ENCODE measurements around the gene IKZF3.
"Not testable (repeated sequence)": the region's sequence is repeated elsewhere in the genome, so short reads cannot be mapped to it uniquely, and the experiment has no call there.

The IKZF3 gene

DNA sequence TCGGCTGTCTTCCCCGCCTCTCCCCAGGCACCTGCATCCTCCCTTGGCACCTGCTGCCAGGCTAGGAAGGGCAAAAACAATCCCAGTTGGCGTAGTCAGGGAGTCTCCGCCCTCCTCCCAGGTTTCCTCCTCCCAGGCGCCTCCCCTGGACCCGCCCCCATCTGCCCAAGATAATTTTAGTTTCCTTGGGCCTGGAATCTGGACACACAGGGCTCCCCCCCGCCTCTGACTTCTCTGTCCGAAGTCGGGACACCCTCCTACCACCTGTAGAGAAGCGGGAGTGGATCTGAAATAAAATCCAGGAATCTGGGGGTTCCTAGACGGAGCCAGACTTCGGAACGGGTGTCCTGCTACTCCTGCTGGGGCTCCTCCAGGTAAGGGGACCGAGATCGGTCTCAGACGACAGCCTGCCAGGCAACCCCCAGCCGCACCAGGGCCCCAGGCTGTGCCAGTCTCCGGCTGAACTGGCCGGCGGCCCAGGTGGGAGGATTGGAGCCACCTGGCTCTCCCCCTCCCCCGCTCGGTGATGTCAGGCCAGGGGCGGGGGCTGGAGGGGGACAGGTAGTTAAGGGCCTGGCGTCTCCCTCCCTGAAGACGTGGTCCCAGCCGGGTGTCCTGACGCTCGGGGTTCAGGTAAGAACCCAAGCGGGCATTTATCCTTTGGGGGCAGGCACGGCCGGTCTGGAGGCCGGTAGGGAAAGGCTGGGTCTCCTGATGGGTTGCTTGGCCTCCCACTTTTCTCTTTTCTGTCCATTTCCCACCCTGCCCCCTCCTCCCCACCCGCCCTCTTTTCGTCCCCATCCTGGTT lies 126.1 kb downstream of the IKZF3 start, which contains the start of gene GRB7:
GRB7 (plus strand) TSS at position 179 of the 808 bp plus-strand sequence. CDS start 4,364 bp downstream, outside the sequence.
- peak; percentile 91 for DNase-seq

DNA sequence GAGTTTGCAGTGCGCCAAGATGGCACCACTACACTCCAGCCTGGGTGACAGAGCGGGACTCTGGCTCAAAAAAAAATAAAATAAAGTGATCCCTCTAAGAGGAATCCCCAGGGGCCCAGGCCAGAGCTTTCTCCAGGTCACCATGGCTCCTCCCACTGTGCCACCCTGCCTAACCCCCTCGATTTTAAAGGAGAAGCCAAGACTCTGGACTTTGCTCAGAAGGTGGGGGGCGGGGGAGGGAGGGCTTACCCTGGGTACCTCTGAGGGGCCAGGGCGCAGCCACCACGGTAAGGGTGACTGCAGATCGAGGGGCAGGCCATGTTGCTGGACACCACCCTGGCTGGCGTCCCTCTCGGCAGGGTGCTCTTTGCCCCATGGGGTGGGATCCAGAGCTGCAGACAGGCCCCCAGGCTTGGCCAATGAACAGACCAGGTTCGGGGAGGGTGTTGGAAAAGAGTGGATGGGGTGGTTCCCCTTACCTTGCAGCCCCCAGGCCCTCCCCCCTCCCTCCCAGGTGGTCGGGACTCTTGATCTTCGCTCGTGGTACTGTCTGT lies 126.8 kb downstream of the IKZF3 start:
- no peak for DNase-seq

DNA sequence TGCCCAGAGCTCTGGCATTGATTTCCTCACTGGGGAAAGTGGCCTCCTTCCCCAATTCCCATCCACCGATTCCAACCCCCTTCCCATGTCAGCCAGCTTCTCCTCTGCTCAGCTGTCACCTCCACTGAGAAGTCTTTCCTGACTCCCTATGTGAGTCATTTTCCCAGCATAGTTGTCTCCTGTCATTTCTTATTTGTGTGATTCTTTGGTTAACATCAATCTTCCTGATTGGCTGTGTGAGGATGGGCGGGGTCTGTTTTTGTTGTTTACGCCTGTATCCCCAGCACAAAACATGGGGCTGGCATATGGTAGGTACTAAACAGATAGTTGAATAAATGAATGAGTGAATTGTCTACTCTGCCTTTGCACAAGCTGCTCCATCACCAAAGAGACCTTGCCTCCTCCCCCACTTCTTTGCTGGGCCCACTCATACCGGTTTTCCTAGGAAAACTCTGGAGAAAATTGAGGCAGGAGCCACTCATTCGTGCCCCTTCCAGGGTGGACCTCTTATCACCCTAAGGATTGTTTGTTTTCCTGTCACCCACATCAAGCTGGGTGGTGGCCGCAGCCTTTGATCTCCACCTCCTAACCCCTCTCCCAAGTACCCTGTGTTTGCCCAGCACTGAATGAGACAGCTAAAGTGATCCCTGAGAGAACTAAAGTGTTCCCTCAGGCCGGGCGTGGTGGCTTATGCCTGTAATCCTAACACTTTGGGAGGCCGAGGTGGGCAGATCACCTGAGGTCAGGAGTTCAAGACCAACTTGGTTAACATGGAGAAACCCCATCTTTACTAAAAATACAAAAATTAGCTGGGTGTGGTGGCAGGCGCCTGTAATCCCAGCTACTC lies 127.6 kb downstream of the IKZF3 start:
- DNase-seq: peak; percentile 32

DNA sequence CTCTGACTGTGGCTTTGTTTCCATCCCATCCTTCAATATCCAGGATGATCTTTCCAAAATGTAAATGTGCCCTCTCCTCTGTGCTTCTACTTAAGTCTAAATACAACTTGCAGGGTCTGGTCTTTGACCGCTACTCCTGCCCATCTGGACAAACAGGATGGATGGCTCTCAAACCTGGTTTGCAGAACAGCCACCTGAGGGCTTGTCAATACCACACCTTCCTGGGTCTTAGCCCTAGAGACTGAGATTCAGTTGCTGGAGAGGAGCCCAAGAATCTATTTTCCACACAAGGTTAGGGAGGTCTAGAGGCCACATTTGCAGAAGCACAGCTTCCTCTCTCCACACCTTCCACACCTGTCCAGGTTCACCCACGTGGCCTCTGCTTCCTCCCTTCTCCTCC lies 128.2 kb downstream of the IKZF3 start:
- no peak for DNase-seq

DNA sequence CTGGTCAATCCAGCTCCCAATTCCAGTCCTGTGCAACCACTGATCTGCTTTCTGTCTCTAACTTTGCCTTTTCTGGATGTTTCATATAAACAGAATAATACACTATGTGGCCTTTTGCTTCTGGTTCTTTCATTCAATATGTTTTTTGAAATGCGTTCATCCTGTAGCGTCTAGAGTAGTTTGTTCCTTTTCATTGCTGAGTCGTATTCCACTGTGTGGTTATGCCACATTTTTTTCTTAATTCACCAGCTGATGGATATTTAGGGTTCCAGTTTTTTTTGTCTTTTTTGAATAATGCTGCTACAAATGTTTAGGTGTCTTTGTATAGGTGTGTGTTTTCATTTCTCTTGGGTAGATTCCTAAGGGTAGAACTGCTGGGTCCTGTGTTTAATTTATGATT lies 131.5 kb downstream of the IKZF3 start:
- no peak for DNase-seq

DNA sequence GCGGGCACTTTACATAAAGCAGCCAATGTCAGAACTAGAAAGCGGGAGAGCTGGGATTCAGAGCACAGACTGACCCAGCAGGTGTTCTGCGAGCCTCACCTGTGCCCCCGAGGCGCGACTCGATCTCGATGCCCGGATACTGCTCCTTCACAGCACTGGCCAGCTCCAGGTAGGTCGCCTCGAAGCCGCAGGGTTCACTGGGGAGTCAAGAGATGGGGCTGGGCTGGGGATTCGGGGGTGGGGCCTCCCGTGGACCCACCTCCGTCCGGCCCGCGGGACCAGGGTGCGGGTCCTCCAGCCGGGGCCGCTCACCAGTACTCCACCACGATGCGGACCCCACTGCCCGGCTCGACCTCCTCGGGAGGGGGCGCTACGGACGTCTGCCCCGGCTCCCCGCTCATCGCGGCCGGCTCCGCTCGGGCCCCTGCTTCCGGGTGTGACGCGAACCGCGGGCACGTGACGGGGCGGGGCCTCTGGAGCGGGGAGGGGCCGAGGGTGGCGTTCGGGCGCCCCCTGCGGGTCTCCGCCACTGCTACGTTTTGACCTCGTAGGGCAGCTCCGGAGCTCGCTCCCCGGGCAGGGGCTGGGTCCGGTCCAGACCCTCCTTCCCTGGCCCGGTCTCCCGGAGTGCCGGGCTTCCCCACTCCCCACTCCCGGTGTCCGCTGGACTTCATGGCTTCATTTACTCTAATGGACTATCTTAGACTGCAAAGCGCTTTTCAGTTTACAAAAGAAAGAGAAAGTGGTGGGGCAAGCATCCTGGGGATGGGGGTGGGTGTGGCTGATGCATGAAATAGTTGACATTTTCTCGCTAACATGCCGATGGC lies 133.8 kb downstream of the IKZF3 start, which contains the start of gene MIEN1:
MIEN1 (minus strand) TSS at position 438 of the 827 bp plus-strand sequence; CDS start at position 401, 37 bp downstream.
- peak; percentile 90 for DNase-seq

DNA sequence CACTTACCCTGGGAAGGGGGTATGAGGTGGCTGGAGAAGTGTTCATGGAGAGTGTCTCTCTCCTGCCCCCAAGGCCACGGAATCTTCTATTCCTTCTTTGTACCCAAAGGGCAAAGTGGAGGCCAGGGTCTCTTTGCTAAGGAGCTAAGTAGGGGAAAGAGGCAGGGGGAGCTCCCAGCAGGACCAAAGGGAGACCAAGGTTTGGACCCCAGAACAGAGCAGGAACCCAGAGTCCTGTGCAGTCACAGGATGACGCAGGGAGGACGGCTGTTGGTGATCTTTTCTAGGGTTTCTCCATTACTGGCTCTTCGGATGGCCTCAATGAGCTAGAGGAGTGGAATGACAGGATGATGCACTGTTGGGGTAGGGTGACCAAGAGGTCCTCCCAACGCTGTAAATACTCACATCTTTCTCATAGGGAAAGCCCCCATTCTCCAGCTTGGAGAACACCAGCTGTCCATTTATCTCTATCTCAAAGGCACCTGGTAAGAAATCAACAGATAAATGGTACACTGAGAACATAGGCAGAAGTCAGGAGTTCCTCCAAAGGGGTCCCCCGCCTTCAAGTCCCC lies 134.7 kb downstream of the IKZF3 start:
- DNase-seq: no peak

DNA sequence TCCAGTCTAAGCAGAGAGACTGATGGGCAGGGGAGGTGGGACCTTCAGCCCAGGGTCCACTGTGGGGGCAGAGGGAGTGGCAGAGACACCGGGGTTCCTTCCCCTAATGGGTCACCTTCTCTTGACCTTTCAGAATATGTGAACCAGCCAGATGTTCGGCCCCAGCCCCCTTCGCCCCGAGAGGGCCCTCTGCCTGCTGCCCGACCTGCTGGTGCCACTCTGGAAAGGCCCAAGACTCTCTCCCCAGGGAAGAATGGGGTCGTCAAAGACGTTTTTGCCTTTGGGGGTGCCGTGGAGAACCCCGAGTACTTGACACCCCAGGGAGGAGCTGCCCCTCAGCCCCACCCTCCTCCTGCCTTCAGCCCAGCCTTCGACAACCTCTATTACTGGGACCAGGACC lies 136.6 kb downstream of the IKZF3 start:
- no peak for DNase-seq

DNA sequence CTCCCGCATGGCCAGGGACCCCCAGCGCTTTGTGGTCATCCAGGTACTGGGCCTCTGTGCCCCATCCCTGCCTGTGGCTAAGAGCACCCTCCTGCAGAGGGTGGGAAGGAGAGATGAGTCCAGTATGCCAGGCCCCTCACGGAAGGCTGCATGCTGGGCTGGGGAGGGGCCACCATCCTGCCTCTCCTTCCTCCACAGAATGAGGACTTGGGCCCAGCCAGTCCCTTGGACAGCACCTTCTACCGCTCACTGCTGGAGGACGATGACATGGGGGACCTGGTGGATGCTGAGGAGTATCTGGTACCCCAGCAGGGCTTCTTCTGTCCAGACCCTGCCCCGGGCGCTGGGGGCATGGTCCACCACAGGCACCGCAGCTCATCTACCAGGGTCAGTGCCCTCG lies 137.5 kb downstream of the IKZF3 start:
- no peak for DNase-seq

DNA sequence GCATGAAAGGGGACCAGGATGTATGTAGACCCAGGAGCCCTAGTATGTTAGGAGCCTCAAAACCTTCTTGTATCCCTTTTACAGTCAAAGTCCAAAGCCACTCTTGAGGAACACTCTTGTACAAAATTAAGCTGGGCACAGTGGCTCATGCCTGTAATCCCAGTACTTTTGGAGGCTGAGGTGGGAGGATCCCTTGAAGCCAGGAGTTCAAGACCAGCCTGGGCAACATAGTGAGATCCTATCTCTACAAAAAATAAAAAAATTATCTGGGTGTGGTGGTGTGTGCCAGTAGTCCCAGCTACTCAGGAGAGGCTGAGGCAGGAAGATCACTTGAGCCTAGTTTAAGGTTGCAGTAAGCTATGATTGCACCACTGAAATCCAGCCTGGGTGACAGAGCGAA lies 138.2 kb downstream of the IKZF3 start:
- DNase-seq: not testable (repeated sequence)

DNA sequence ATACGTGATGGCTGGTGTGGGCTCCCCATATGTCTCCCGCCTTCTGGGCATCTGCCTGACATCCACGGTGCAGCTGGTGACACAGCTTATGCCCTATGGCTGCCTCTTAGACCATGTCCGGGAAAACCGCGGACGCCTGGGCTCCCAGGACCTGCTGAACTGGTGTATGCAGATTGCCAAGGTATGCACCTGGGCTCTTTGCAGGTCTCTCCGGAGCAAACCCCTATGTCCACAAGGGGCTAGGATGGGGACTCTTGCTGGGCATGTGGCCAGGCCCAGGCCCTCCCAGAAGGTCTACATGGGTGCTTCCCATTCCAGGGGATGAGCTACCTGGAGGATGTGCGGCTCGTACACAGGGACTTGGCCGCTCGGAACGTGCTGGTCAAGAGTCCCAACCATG lies 139.4 kb downstream of the IKZF3 start:
- no peak for DNase-seq

DNA sequence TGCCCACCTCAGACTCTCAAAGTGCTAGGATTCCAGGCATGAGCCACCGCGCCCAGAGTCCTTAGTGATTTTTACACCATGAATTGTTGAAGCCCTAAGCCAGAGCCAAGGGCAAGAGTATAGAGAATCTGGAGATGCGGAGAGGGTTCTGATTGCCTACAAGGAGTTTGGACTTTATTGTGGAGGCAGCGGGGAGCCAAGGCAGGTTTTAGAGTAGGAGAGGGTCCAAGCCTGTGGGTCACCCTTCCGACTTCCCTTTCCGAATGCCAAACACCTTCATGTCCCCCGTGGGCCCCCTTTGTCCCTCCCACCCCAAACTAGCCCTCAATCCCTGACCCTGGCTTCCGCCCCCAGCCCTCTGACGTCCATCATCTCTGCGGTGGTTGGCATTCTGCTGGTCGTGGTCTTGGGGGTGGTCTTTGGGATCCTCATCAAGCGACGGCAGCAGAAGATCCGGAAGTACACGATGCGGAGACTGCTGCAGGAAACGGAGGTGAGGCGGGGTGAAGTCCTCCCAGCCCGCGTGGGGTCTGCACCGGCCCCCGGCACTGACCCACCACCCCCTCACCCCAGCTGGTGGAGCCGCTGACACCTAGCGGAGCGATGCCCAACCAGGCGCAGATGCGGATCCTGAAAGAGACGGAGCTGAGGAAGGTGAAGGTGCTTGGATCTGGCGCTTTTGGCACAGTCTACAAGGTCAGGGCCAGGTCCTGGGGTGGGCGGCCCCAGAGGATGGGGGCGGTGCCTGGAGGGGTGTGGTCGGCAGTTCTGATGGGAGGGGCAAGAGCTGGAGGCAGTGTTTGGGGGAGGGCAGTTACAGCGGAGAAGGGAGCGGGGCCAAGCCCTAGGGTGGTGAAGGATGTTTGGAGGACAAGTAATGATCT lies 140.9 kb downstream of the IKZF3 start:
- DNase-seq: no peak

DNA sequence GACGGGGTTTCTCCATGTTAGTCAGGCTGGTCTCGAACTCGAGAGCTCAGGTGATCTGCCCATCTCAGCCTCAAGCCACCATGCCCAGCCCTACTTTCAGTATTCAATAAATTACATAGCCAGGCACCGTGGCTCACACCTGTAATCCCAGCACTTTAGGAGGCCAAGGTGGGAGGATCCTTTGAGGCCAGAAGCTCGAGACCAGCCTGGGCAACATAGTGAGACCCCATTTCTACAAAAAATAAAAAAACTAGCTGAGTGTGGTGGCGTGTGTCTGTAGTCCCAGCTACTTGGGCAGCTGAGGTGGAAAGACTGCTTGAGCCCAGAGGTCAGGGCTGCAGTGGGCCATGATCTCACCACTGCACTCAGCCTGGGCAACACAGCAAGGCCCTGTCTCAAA lies 142.0 kb downstream of the IKZF3 start:
- DNase-seq: no peak

DNA sequence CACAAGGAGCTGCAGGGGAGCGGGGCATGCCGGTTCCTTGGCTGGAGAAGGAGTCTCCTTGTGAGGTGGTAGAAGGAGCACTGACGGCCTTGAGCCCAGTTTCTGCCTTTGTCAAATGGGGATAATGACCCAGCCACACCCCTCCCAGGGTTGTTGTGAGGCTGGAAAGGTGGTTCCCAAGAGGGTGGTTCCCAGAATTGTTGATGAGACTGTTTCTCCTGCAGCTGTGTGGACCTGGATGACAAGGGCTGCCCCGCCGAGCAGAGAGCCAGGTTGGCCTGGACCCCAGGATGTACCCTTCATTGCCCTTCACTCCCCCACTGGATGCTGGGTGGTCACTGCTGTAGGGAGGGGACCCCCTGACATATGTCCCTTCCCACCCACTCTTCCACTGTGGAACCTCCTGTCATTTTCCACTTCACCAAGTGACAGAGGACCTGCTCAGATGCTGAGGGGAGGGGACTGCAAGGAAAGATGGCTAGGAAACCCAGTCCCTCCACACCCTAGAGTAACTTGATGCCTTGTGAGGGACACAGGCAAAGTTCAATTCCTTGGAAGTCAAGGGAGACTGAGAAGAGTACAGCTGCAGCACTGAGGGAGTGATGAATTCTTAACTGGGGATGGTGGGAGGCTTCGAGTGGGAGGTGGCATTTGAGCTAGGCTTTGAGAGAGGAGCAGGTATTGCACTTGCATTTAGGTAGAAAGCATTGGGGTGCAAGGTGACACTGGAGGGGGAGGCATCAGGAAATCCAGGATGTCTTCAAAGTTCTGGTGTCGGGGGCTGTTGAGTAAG lies 144.4 kb downstream of the IKZF3 start:
- DNase-seq: no peak

DNA sequence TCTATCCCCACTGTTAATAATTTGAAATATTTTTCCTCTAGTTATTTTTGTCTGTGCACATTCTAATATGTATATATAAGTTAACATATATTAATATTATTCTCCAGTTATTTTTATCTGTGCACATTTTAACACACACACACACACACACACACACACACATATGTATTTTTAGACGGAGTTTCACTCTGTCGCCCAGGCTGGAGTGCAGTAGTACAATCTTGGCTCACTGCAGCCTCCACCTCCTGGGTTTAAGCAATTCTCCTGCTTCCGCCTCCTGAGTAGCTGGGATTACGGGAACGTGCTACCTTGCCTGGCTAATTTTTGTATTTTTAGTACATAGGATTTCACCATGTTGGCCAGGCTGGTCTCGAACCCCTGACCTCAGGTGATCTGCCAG lies 146.5 kb downstream of the IKZF3 start:
- DNase-seq: no peak

DNA sequence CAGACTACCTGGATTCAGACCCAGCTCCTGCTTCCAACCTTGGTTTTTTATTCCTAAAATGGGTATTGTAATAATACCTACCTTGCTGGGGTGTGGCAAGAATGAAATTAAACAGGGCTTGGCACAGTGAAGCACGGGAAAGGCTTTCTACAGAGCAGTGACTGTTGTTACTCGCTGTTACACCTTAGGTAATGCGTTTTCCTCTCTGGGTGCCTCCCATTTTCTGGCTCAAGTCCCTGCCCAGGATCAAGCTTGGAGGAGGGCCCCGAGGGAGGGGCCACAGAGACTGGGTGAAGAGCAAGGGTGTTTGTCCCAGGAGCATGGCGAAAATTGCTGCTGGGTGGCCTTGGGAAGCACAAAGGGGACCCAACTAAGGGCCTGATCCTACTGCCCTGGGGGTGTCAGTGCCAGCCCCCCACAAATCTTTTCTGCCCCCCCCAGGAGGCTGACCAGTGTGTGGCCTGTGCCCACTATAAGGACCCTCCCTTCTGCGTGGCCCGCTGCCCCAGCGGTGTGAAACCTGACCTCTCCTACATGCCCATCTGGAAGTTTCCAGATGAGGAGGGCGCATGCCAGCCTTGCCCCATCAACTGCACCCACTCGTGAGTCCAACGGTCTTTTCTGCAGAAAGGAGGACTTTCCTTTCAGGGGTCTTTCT lies 147.1 kb downstream of the IKZF3 start:
- DNase-seq: no peak

DNA sequence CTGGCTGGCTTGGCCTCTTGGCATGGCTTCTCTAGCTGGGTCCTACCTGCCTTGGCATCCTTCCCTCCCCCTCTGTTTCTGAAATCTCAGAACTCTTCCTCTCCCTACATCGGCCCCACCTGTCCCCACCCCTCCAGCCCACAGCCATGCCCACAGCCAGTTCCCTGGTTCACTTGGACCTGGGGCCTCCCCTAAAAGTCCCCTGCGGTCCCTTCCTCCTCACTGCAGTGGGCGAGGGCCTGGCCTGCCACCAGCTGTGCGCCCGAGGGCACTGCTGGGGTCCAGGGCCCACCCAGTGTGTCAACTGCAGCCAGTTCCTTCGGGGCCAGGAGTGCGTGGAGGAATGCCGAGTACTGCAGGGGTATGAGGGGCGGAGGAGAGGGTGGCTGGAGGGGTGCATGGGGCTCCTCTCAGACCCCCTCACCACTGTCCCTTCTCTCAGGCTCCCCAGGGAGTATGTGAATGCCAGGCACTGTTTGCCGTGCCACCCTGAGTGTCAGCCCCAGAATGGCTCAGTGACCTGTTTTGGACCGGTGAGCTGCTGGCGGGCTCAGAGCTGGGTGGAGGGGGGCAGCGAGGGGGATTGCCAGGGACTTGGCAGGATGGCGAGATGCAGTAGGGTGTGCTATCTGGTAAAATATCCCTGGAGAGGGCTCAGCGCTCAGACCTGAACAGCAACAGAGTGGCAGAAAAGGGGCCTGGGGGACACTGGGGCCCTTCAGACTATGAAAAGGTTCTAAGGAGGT lies 147.9 kb downstream of the IKZF3 start:
- no peak for DNase-seq

DNA sequence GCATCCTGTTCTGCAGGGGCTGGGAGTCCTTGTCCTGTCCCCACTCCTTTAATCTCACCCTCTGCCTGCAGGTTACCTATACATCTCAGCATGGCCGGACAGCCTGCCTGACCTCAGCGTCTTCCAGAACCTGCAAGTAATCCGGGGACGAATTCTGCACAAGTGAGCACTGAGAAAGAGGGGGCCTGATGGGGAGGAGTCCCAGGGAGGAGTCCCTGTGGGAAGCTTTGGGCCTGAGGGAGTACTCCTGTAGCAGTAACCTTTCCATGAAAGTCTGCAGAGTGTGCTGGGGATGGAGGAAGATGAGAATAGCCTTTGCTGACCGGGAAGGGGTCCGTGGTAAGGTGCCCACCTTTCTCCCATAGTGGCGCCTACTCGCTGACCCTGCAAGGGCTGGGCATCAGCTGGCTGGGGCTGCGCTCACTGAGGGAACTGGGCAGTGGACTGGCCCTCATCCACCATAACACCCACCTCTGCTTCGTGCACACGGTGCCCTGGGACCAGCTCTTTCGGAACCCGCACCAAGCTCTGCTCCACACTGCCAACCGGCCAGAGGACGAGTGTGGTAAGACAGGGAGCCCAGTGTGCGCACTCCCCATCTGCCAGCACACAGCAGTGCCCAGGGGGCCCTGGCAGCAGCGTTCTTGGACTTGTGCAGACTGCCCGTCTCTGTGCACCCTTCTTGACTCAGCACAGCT lies 148.6 kb downstream of the IKZF3 start:
- no peak for DNase-seq
